Astrocyte of the cerebellum (primary cell): ENCODE data around the gene LCE2D.
"Not testable (repeated sequence)": the region's sequence is repeated elsewhere in the genome, so short reads cannot be mapped to it uniquely, and the experiment has no call there.

ENCODE experiments used
- DNase-seq: peaks from one replicate; pipeline ENCODE4 v3.0.0-alpha.2; 2011; ENCODE audit warnings: low read depth
- H3K4me3 ChIP-seq: 2 replicates; pipeline ENCODE4 v1.5.1; 2011; ENCODE audit warnings: mild to moderate bottlenecking, low read depth, low read length, moderate library complexity
- in situ Hi-C: cut with HindIII; loops from 2 replicates; pipeline ENCODE4 v1.10.0; 2017; ENCODE audit warnings: low sequenced_read_pairs
- TF ChIP-seq, protein P1 (sequence below): IDR thresholded peaks from 2 replicates; pipeline ENCODE4 v1.5.1; 2012; ENCODE audit warnings: low read length, low read depth, moderate library complexity, mild to moderate bottlenecking; ENCODE audit errors: missing control alignments

LCE2D gene

DNA sequence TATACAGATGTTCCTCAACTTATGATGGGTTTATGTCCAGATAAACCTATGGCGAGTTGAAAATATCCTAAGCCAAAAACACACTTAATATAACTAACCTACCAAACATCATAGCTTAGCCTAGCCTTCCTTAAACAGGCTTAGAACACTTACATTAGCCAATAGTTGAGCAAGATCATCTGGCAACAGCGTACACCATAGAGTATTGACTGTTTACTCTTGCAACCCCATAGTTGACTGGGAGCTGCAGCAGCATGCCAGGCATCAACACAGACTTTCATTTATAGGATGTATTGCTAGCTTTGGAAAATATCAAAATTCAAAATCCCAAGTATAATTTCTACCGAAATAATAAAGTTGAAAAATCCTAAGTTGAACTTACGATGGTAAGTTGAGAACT is 5.5 kb upstream of the LCE2D start:
- in situ Hi-C loops = no loop called here
- TF ChIP-seq, protein P1, sequence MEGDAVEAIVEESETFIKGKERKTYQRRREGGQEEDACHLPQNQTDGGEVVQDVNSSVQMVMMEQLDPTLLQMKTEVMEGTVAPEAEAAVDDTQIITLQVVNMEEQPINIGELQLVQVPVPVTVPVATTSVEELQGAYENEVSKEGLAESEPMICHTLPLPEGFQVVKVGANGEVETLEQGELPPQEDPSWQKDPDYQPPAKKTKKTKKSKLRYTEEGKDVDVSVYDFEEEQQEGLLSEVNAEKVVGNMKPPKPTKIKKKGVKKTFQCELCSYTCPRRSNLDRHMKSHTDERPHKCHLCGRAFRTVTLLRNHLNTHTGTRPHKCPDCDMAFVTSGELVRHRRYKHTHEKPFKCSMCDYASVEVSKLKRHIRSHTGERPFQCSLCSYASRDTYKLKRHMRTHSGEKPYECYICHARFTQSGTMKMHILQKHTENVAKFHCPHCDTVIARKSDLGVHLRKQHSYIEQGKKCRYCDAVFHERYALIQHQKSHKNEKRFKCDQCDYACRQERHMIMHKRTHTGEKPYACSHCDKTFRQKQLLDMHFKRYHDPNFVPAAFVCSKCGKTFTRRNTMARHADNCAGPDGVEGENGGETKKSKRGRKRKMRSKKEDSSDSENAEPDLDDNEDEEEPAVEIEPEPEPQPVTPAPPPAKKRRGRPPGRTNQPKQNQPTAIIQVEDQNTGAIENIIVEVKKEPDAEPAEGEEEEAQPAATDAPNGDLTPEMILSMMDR = no peak
- H3K4me3 ChIP-seq = no peak overlapping the region
- DNase-seq = no peak

DNA sequence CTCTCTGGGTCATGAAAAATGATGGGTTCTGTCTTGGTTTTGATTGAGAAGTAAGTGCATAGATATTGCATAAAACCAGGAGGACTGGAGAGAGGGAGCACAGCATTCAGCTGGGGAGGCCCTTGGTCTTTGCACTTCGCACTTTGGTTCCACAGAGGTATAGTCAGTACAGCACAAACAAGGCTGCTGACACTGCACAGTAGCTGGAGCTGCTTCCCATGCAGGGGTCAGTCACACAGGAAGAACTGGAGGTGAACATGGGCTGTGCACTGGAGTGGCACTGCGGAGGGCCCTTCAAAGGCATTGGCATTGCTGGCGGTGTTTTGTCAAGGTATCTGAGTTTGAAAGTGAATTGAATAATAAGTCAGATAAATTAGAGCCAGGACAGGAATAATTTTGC is 4.5 kb upstream of the LCE2D start:
- DNase-seq = no peak
- TF ChIP-seq, protein P1 = no peak
- no peak overlapping the region for H3K4me3 ChIP-seq
- in situ Hi-C loops = no loop called here

DNA sequence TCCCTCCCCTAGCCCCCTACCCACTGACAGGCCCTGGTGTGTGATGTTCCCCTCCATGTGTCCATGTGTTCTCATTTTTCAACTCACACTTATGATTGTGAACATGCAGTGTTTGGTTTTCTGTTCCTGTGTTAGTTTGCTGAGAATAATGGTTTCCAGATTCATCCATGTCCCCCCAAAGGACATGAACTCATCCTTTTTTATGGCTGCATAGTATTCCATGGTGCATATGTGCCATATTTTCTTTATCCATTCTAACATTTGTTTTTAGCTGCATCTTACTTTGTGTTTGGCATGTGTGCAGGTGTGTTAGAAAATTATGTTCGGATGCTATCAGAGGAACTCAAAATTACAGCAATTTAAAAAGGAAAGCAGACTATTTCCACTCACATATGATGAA is 3.0 kb downstream of the LCE2D start:
- in situ Hi-C loops, DNase-seq, H3K4me3 ChIP-seq: not testable (repeated sequence)

DNA sequence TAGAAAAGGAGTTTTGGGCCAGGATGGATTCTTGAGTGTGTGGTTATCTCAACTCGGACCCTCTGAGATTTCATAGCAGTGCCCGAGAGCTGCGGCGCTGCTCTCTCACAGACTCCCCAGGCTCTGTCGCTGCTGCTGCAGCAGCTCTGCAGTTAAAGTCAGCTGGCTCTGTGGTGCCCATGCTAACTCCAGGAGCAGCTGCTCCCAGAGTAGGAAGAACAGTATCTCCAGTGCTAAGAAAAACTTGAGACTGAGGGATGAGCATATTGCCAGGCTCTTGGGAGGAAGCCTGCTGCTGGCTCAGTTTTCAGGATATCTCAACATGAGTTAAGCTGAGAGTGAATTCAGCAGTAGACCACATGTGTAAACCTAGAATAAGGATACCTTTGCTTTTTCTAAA is 4.5 kb downstream of the LCE2D start:
- no peak for DNase-seq
- H3K4me3 ChIP-seq = no peak overlapping the region
- TF ChIP-seq, protein P1 = no peak
- in situ Hi-C loops = no loop called here

DNA sequence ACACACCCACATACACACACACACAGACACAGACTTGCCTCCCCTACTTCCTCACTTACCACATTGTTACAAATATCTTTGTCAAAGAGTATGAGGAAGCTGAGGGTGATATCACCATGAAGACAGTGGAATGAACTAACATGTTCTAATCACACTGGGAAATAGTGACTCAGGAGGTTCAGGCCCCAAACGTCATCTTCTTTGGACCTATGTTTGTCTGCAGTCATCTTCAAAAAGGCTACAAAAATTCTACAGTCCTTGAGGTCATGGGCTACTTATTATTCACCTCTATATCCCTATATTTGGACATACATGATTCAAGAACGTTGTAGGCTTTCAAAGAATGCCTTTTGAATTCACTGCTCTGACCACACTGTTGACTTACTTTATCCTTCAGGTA is 9.8 kb downstream of the LCE2D start:
- H3K4me3 ChIP-seq = no peak overlapping the region
- TF ChIP-seq, protein P1 = no peak
- in situ Hi-C loops = no loop called here
- DNase-seq = no peak

DNA sequence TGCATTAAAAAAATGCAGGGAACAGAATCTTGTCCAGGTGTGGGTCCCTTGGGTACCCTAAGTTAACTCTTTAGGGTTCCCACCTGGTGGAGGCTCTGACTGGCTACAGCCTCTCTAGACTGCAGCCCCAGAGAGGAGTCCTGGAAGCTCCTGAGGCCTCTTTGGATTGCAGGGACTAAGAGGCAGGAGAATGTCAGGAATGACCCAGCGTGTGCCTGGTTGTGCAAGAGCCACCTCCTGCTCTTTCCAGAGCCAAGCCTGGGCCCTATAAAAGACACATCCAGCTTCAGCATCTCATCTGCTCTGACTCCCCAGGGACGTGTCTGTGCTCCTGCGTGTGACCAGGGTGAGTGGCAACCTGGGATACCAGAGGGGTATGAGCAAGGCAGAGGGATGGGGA is 11.8 kb downstream of the LCE2D start, which contains the start of gene LCE2C:
LCE2C (plus strand) TSS at position 297 of the 400 bp plus-strand sequence. CDS start 737 bp downstream, outside the sequence.
- in situ Hi-C loops, DNase-seq, H3K4me3 ChIP-seq: not testable (repeated sequence)

DNA sequence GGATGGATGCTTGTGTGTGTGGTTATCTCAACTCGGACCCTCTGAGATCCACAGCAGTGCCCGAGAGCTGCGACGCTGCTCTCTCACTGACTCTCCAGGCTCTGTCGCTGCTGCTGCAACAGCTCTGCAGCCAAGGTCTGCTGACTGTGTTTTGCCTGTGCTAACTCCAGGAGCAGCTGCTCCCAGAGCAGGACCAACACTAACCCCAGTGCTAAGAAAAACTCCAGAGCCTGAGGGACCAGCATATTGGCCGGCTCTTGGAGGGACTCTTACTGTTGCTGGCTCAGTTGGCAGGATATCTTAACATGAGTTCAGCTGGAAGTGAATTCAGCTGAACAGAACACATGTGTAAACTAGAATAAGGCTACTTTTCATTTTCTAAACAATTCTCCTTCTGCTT is 16.3 kb downstream of the LCE2D start:
- TF ChIP-seq, protein P1 = no peak
- no peak for DNase-seq
- in situ Hi-C loops = no loop called here
- no peak overlapping the region for H3K4me3 ChIP-seq

DNA sequence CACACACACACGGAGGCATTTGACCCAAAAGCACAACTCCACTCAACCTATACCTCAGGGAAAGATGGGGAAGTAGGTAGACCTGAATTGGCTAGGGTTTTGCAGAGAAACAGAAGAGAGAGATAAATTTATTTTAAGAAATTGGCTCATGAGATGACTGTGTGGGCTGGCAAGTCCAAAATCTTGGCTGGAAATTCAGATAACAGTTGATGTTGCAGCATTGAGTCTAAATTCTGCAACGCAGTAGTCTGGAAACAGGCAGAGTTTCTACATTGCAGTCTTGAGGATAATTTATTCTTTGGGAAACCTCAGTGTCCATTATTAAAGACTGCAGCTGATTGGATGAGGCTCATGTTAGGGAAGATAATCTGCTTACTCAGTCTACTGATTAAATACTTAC is 18.4 kb downstream of the LCE2D start:
- no peak overlapping the region for H3K4me3 ChIP-seq
- TF ChIP-seq, protein P1 = no peak
- in situ Hi-C loops = no loop called here
- no peak for DNase-seq
